SK-MEL-5 (cell line): ENCODE measurements around the gene ACAA1. TPM values are rescaled to one million over a fixed set of nuclear protein-coding genes. Genes with fewer than 3 reads are reported as not detected.

Source experiments
- DNase-seq: peaks from one replicate; pipeline ENCODE4 v3.0.0-alpha.2; 2016; ENCODE audit warnings: low read depth, low spot score
- in situ Hi-C: cut with HindIII; loops from 2 replicates; pipeline ENCODE4 v1.10.0; 2016; ENCODE audit warnings: low sequenced_read_pairs, high pct_unique_total_duplicates, low pct_unique_long_range_greater_than_20kb
- total RNA-seq: library from RNA; depleted of rRNA; stranded (reverse); fragments of >200 nt; shearing (Covaris generic); gene quantifications from 2 replicates; pipeline ENCODE4 v1.2.3, GENCODE V29; 2014

ACAA1 gene
- total RNA-seq, 1 experiment from 2014 or later, result 14.1 TPM

DNA sequence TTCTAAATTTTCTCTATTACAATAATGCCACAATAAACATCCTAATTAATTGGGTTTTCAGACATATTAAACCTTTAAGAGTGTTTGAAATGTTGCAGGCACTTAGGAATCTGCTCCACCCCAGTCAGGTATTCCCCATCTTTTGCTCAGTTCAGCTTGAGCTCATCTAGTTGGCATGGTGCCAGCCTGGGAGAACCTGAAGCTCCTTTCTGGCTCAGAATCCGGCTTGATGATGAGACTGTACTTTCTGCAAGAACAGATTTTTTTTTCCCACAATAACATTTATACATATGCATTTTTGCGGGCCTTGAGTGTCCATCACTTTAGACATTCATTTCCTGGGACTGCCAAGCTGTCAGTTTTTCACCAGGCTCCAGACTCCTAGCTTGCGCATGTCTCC, 20.7 kb upstream of the ACAA1 start:
- in situ Hi-C loops, result no loop called here

DNA sequence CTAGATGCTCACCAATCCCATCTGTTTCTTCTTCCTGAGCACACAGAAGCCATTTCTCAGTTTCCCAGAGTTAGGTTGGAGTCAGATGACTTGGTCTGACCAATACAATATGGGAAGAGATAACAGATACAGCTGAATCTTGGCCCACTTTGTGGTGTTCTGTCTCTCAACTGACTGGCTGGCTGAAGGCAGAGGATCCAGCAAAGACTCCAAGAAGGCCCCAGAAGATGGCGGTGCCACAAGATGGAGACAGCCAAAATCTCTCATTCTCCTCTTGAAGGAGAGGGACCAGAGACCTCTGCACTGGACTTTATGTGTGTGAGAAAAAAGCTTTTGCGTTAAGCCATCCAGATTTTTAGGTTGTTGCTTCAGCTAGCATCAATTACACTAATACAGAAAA, 20.2 kb upstream of the ACAA1 start:
- no peak for DNase-seq
- in situ Hi-C loops, result no loop called here

More for the DNA sequence above, 20.7 kb upstream of the ACAA1 start:
- DNase-seq, result no peak

DNA sequence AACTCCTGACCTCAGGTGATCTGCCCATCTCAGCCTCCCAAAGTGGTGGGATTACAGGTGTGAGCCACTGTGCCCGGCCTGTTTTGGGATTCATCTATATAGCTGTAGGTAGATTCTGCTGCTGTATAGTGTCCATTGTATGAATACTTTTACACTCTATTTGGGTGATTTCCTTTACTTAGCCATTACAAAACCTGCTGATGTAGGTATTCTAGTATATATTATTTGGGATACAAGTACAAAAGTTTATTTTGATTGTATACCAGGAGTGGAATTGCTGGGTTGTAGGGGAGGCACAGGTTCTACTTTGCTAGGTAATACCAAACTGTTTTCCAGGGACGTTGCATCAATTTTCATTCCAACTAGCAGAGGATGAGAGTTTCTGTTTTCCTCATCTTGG, 18.9 kb upstream of the ACAA1 start:
- no peak for DNase-seq
- in situ Hi-C loops, result no loop called here

DNA sequence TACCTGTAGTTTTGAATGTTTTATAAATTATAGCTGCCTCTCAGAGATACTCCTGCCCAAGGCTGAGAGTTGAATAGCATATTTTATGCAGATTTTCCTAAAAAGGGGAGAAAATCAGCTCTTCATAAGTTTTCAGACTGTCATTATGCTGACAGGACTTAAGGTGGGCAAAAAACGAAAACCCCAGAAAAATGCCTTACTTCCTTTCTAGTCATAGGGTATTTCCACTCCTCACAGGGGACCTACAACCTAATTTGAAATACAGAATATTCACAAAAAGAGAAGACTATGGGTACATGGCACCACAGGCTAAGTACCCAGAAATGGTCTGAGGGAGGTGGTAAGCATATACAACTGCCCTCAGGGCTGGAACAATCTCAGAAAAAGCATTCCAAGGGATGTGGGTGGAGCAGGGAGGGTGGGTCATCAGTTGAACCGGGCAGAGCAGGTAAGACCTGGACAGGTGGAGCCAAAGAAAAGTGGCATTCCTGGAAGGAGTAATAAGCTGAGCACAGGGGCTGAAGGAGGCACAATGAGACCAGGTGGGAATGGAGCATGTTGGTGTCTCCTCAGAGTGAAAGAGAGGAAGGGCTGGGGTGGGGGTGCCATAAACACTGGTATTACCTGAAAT, 17.8 kb upstream of the ACAA1 start:
- no peak for DNase-seq
- in situ Hi-C loops, result no loop called here

DNA sequence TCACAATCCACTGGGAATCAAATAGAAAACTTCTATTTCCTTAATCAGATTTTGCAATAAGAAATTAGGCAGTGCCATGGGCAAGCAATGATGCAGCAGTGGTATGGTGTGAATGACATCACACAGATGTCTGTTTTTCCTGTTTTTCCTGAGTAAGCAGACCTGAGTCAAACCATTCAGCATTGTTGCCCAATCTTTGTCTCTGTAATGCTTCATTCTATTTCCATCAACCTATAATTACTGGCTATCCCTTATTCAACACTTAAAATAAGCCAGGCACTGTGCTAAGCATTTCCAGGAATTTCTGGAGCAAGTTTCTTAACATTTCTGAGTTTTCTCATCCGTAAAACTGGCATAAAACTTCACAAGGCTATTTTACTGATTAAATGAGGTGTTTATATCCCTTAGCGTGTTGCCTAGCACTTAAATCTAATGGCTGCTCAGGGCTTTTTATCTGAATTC, 17.1 kb upstream of the ACAA1 start:
- no peak for DNase-seq
- in situ Hi-C loops, result no loop called here

DNA sequence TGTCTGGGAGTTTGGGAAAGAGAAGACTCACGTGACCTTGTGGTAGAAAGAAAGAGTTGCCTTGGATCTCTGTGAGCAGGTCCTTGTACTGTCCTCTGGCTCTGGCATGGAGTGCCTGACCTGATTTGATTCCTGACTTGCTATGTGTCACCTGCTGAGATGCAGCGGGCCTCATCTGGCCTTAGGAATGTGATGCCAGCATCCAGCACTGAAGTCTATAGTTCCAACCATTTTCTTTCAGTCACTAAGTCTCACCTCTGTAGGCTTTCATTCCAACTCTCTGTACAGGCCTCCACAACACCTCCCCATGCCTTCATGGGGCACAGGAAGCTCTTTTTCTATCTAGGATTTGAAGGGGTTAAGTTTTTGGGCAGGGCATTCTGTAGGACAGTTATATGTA, 16.3 kb upstream of the ACAA1 start:
- DNase-seq, result no peak
- in situ Hi-C loops, result no loop called here

DNA sequence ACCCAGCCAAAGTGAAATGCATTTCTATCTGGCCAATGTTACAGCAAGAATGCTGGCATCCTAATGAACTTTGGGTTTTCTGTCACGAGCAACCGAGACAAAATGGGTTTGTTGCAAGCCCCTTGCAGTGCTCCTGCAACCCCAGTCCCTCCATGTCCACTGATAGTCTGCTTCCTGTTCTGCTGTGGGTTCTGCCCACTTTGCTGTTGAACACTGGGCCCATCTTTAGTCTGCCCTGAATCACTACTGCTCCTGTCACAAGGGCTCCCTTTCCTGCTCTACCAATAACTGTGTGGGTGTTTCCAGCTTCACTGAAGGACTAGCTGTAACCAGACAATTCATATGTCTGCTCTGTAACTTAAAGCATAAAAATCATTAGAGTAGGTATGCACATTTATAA, 15.7 kb upstream of the ACAA1 start:
- DNase-seq, result no peak
- in situ Hi-C loops, result no loop called here

DNA sequence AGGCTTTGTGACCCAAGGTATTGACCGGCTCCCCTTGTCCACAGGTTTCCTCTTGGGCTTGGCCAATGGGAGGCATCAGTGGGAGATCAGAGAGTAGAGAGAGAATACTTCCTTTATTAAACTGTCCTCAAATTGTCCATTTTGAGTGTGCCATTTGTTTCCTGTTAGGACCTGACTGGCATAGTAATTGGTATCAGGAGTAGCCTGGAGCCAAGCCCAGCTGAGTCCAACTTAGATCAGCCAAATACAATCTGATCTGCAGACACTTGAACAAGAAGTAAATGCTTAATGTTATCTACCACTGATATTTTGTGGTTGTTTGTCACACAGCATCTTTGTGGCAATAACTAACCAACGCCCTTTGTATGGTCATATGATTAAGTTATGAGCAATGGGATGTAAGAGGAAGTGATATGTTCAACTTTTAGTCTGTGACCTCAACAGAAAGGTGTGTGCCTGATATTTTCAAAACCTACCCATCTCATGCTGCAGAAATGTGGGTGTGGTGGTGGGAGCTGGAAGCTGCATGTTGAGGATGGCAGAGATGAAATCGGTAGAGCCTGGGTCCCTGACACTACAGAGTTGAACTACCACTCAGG, 14.8 kb upstream of the ACAA1 start:
- in situ Hi-C loops, result no loop called here

DNA sequence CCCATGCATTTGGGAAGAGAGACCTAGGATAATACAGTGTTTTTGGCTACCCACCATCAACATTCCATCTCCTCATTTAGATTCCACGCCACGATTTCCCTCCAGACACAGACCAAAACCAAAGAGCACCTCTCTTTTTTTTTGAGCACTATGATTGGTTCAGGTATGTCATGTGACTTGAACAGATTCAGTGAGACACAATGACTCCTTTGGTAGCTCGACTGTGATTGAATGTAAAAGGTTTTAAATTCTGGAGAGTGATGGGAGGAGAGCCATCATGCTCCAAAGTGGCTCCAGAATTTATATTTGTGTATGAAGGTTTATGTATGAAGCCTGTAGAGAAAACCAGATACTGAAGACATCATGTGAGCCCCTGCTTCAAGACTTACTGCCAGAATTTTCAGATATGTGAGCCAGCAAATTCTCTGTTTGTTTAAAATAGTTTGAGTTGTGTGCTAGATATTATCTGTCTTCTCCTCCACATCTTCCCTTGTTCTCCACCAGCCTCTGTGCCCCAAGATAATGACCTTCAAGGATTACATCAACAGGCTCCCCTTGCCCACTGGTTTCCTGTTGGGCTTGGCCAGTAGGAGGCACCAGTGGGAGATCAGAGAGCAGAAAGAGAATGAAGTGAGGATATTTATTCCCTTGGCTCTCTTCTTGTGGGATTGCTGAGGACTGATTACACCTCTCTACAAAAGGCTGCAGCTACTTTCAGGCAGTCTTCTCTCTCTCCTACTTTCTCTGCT, 14.0 kb upstream of the ACAA1 start:
- no peak for DNase-seq
- in situ Hi-C loops, result no loop called here

More for the DNA sequence above, 14.8 kb upstream of the ACAA1 start:
- DNase-seq, result no peak

DNA sequence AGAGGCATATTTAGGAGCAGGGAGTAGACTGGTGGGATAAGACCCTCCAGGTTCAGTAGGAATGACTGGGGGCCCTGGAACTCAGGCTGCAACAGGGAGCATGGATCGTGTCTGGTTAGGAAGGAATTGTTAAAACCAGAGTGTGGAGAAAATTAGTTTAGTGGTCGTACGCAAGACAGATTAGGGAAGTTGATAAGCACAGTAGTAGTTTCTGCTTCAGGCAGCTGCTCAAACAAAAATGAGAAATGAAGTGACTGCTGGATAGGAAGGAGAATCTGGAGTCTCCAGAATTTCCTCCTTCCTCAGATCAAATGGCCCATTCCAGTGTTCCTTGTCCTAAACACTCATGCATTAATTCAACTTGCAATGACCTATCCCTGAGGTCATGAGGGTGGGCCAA, 12.8 kb upstream of the ACAA1 start:
- in situ Hi-C loops, result no loop called here
- DNase-seq, result no peak

DNA sequence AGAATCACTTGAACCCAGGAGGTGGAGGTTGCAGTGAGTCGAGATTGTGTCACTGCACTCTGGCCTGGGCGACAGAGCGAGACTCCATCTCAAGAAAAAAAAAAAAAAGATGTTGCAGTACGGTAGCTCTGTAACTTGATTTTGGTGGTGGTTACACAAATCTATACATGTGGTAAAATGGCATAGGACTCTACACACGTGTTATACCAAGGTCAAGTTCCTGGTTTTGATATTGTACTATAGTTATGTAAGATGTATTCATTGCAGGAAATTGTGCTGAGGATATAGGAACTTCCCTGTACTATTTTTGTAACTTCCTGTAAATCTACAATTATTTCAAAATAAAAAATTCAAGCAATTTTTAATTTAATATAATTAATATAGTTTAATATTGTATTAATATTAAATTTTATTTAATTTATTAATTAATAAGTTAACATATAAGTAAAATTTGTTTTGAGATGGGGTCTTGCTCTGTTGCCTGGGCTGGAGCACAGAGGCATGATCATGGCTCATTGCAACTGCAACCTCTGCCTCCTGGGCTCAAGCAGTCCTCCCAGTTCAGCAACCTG, 11.5 kb upstream of the ACAA1 start:
- DNase-seq, result no peak
- in situ Hi-C loops, result no loop called here

DNA sequence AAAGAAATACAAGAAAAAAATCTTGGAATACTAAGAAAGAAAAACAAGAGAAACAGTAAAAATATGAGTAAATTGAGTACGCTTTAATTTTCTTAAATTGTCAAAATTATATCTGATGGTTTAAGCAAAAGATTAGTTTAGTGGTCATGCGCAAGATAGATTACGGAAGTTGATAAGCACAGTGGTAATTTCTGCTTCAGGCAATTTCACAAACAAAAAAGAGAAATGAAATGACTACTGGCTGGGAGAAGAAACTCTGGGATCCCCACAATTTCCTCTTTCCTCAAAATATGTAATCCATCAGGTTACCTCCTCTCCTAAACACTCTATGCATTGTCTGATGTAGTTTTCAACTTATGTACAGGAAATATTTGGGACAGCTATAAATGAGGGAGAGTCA, 10.5 kb upstream of the ACAA1 start:
- DNase-seq, result no peak
- in situ Hi-C loops, result no loop called here

DNA sequence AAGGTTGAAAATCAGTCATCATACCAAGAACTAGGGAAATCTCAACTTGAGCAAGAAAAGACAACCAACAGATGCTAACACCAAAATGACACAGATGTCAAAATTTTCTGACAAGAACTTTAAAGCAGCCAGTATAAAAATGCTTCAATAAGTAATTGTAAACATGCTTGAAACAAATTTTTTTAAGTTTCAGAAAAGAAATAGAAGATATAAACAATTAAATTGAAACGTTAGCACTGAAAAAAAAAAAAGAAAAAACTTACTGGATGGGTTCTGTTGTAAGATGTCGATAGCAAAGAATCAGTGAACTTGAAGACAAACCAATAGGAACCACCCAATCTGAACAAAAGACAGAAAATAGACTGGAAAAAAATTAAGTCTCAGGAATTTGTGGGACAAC, 9.6 kb upstream of the ACAA1 start:
- DNase-seq, result no peak
- in situ Hi-C loops, result no loop called here

DNA sequence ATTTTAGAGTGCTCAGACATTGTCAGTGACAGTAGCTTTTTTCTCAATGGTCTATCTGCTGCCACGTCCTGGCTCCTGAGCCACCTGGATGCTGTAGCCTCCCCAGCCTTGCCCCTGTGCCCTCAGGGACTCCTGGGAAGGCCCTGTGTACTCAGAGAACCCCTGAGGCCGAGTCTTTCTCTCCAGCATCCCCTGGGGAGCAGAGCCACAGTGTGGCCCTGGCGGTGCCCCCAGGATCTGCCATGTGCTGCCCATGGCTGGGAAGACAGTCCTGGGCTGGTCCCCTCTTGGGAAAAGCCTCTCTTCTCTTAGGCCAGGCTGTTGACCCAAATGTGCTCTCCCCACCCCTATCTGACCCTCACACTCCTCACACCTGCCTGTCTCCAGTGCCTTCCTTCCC, 6.6 kb upstream of the ACAA1 start:
- DNase-seq, result no peak
- in situ Hi-C loops, result no loop called here

DNA sequence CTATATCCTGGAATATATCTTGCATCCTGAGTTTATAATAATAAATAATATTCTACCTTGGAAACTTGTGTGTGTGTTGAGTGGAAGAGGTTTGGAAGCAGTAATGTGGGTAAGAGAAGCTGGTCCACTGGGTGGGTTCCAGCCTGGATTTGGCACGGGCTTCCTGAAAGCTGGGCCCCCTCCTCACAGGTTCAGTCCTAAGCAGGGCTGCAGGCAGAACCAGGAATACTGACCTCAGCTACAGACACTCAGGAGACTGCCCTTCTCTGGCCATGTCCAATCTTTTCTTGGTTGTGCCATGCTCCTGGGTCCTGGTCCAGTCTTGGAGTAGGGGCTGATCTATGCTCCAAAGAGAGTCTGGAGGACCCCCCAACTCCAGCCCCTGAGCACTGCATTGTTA, 6.0 kb upstream of the ACAA1 start:
- in situ Hi-C loops, result no loop called here
- no peak for DNase-seq

DNA sequence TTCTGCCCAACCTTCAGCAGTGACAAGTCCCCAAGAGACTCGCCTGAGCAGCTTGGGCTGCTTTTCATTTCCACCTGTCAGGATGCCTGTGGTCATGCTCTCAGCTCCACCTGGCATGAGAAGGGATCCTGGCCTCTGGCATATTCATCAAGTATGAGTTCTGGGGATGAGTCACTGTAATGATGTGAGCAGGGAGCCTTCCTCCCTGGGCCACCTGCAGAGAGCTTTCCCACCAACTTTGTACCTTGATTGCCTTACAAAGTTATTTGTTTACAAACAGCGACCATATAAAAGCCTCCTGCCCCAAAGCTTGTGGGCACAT, 5.0 kb upstream of the ACAA1 start:
- DNase-seq, result no peak
- in situ Hi-C loops, result no loop called here

DNA sequence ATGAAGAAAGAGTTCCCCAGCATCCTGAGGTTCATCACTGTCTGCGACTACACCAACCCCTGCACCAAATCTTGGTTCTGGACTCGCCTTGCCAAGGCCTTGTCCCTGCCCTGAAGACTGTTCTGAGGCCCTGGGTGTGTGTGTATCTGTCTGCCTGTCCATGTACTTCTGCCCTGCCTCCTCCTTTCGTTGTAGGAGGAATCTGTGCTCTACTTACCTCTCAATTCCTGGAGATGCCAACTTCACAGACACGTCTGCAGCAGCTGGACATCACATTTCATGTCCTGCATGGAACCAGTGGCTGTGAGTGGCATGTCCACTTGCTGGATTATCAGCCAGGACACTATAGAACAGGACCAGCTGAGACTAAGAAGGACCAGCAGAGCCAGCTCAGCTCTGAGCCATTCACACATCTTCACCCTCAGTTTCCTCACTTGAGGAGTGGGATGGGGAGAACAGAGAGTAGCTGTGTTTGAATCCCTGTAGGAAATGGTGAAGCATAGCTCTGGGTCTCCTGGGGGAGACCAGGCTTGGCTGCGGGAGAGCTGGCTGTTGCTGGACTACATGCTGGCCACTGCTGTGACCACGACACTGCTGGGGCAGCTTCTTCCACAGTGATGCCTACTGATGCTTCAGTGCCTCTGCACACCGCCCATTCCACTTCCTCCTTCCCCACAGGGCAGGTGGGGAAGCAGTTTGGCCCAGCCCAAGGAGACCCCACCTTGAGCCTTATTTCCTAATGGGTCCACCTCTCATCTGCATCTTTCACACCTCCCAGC, 4.4 kb upstream of the ACAA1 start:
- DNase-seq, result no peak
- in situ Hi-C loops, result no loop called here
